Measurements from ENCODE around the gene STIM2.

STIM2 gene

DNA sequence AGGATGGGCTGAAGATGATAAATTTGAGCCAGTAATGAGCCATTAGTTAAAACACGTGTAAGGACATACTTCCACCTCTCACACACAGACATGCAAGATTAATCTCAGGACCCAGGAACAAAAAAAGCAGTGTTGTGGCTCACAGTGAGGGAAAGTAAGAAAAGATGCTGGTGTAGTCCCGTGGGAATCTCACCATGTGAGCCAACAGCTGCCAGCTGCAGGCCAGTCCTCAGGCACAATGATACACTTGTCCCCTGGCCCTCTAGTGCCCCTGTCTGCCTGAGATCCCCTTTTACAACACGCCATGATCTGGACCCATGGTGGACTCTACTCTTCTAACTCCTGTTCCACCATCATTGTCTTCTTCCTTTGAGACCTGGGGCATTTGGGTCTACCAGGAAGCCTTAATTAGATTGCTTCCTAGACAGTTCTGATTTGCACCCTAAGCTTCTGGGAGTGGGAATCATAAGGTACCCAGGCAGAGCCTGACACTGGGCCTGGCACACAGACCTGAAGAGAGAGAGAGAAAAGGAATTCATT lies 194.7 kb downstream of the STIM2 start:
- peaks cover 3 to 10% of the 10 kb centered on the region in 2 donors for H3K27me3 ChIP-seq (ENCODE audit: control insufficient read depth in 1 of 2, insufficient read depth in 2 of 2, low read length in 2 of 2)
- no peak overlapping the region for H3K4me3 ChIP-seq (ENCODE audit: low read length in 2 of 2)
- H3K9me3 ChIP-seq (ENCODE audit: control insufficient read depth in 2 of 2, low read length in 2 of 2), result no peaks in the 10 kb centered on the region
- H3K27ac ChIP-seq (ENCODE audit: low read length), result no peak overlapping the region
- H3K4me1 ChIP-seq (ENCODE audit: control insufficient read depth, insufficient read depth, low read length), result no peaks in the 10 kb centered on the region
- H3K36me3 ChIP-seq (ENCODE audit: control insufficient read depth in 2 of 2, insufficient read depth in 2 of 2, low read length in 2 of 2), result no peaks in the 10 kb centered on the region
- H3K9ac ChIP-seq (ENCODE audit: low read length in 2 of 2), result no peak overlapping the region

DNA sequence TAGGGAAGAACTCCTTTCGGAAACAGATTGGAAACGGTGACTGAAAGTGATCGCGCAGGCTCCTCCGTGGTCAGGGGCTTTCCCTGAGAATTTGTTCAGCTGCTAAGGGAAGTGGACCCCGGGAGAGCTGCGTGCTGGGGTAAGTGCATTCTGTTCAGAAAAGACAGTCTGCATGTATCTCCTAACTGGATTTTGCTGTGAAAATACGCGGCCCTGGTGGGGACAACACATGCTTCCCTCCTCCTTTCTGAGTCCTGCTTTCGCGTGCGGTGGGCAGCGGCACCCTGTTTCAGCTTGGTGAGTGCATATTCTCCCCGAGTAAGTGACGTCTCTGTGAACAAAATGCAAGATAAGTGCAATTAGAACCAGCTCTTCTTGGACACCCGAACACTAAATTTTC lies 195.6 kb downstream of the STIM2 start:
- H3K27me3 ChIP-seq (ENCODE audit: control insufficient read depth in 1 of 2, insufficient read depth in 2 of 2, low read length in 2 of 2), result peaks cover 3 to 10% of the 10 kb centered on the region in 2 donors
- no peaks in the 10 kb centered on the region for H3K4me1 ChIP-seq (ENCODE audit: control insufficient read depth, insufficient read depth, low read length)
- H3K36me3 ChIP-seq (ENCODE audit: control insufficient read depth in 2 of 2, insufficient read depth in 2 of 2, low read length in 2 of 2), result no peaks in the 10 kb centered on the region
- H3K9ac ChIP-seq (ENCODE audit: low read length in 2 of 2), result no peak overlapping the region
- H3K4me3 ChIP-seq (ENCODE audit: low read length in 2 of 2), result no peak overlapping the region
- H3K27ac ChIP-seq (ENCODE audit: low read length), result no peak overlapping the region
- H3K9me3 ChIP-seq (ENCODE audit: control insufficient read depth in 2 of 2, low read length in 2 of 2), result no peaks in the 10 kb centered on the region

DNA sequence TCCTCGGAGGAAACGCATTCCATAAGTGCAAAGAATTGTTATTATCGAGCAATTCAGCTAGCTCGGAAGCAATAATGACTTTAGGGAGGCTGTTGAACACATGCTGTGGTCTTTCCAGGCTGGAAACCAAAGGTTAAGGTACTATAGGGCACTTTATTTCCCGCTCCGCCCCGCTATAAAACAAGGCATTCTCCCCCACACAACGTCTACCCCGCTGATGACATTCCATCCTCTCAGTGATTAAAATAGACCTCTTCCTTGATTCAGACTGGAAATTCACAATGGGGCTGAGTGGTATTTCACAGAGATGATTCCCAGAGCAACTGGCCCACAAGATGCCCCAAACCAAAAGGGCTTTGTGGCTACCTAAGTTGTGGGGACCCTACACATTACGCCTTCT lies 196.4 kb downstream of the STIM2 start:
- Histone ChIP-seq H3K36me3 (ENCODE audit: control insufficient read depth in 2 of 2, insufficient read depth in 2 of 2, low read length in 2 of 2) (no peaks in the 10 kb centered on the region), H3K4me1 (ENCODE audit: control insufficient read depth, insufficient read depth, low read length) (no peaks in the 10 kb centered on the region), H3K27ac (ENCODE audit: low read length) (no peak overlapping the region), H3K27me3 (ENCODE audit: control insufficient read depth in 1 of 2, insufficient read depth in 2 of 2, low read length in 2 of 2) (peaks cover 3 to 10% of the 10 kb centered on the region in 2 donors), H3K9ac (ENCODE audit: low read length in 2 of 2) (no peak overlapping the region), H3K4me3 (ENCODE audit: low read length in 2 of 2) (no peak overlapping the region), H3K9me3 (ENCODE audit: control insufficient read depth in 2 of 2, low read length in 2 of 2) (no peaks in the 10 kb centered on the region)

DNA sequence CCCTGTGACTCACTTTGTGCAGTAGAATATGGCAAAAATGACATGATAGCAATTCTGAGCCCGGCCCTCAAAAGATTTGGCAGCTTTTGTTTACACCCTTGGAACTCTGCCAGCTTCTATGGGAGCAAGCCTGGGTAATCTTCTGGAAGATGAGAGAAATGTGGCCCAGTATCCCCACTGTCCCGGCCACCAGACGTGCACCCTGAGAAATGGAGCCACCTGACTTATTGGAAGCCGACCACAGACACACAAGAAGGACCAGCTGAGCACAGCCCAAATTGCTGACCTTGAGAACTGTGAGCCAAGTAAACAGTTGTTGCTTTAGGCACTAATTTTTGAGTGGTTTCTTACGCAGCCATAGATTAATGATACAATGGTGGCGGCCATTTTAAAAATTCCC lies 197.0 kb downstream of the STIM2 start:
- H3K9me3 ChIP-seq (ENCODE audit: control insufficient read depth in 2 of 2, low read length in 2 of 2), result no peaks in the 10 kb centered on the region
- H3K4me3 ChIP-seq (ENCODE audit: low read length in 2 of 2), result no peak overlapping the region

DNA sequence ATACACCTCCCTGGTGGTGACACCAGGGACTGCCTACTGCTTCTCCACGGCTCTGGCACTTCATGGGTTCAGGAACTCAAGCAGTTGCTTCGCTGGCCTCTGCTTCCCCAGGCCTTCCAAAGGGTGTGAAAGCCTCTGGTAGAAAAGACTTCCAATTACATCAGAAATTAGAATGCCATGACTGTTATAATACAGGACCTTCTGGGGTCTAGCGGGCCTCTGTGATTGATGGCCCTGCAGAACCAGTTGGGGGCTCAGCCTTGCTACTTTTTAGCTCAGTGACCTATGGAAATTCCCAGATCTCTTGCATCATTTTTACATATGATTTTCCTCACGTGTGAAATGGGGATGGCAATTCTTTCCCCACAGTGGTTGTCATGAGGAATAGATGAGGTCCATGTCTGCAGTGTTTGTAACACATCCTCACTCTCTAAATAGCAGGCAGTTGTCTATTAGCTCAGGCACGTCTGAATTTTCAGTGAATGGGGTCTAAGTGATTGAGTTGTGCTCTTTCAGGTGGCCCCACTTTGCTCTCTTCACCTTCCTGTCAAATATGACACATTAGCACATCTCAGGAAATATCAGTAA lies 198.3 kb downstream of the STIM2 start:
- Histone ChIP-seq H3K9me3 (ENCODE audit: control insufficient read depth in 2 of 2, low read length in 2 of 2) (no peaks in the 10 kb centered on the region), H3K27me3 (ENCODE audit: control insufficient read depth in 1 of 2, insufficient read depth in 2 of 2, low read length in 2 of 2) (peaks cover 3 to 7% of the 10 kb centered on the region in 2 donors), H3K4me3 (ENCODE audit: low read length in 2 of 2) (no peak overlapping the region), H3K9ac (ENCODE audit: low read length in 2 of 2) (no peak overlapping the region), H3K27ac (ENCODE audit: low read length) (no peak overlapping the region), H3K4me1 (ENCODE audit: control insufficient read depth, insufficient read depth, low read length) (no peaks in the 10 kb centered on the region), H3K36me3 (ENCODE audit: control insufficient read depth in 2 of 2, insufficient read depth in 2 of 2, low read length in 2 of 2) (no peaks in the 10 kb centered on the region)

More for the DNA sequence above, 197.0 kb downstream of the STIM2 start:
- Histone ChIP-seq H3K27ac (ENCODE audit: low read length) (no peak overlapping the region), H3K36me3 (ENCODE audit: control insufficient read depth in 2 of 2, insufficient read depth in 2 of 2, low read length in 2 of 2) (no peaks in the 10 kb centered on the region), H3K9ac (ENCODE audit: low read length in 2 of 2) (no peak overlapping the region), H3K4me1 (ENCODE audit: control insufficient read depth, insufficient read depth, low read length) (no peaks in the 10 kb centered on the region), H3K27me3 (ENCODE audit: control insufficient read depth in 1 of 2, insufficient read depth in 2 of 2, low read length in 2 of 2) (peaks cover 3 to 10% of the 10 kb centered on the region in 2 donors)

DNA sequence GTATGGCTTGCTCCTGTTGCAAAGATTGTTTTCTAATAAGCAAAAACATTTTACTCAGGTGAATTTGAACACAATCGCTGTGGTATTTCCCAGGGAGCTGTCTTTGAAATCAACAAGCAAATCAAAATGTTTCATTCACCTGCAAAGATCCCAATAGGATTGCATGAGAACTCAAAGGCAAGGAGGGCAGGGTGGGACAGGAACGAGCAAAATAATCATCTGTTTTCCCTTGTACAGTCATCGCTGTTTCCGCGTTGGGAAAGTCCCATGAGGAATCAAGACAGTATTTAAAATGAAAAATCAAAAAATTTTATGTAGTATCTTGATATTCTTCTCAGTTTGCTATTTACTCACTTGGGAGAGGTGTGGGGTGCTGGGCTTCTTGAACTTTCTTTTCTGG lies 198.8 kb downstream of the STIM2 start:
- Histone ChIP-seq H3K4me3 (ENCODE audit: low read length in 2 of 2) (no peak overlapping the region), H3K9ac (ENCODE audit: low read length in 2 of 2) (no peak overlapping the region), H3K9me3 (ENCODE audit: control insufficient read depth in 2 of 2, low read length in 2 of 2) (no peaks in the 10 kb centered on the region), H3K27me3 (ENCODE audit: control insufficient read depth in 1 of 2, insufficient read depth in 2 of 2, low read length in 2 of 2) (peaks cover 3 to 7% of the 10 kb centered on the region in 2 donors), H3K36me3 (ENCODE audit: control insufficient read depth in 2 of 2, insufficient read depth in 2 of 2, low read length in 2 of 2) (no peaks in the 10 kb centered on the region), H3K4me1 (ENCODE audit: control insufficient read depth, insufficient read depth, low read length) (no peaks in the 10 kb centered on the region), H3K27ac (ENCODE audit: low read length) (no peak overlapping the region)

DNA sequence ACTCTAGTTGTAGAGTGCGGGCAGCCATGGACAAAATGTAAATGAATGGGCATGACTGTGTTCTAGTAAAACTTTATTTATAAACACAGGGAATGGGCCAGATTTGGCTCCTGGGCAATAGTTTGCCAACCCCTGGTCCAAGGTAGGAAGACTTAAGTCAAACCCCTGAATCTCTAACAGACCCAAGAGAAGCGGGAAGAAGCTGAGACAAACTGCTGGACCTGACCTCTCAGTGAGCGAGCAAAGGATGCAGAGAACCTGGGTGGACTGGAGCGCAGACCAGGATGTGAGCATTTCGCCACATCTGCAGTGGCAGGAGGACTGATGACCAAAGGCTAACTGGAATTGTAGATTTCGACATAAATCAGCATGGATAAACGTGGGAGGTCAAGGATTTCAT lies 201.6 kb downstream of the STIM2 start:
- Histone ChIP-seq H3K9me3 (ENCODE audit: control insufficient read depth in 2 of 2, low read length in 2 of 2) (no peaks in the 10 kb centered on the region), H3K9ac (ENCODE audit: low read length in 2 of 2) (no peak overlapping the region)

DNA sequence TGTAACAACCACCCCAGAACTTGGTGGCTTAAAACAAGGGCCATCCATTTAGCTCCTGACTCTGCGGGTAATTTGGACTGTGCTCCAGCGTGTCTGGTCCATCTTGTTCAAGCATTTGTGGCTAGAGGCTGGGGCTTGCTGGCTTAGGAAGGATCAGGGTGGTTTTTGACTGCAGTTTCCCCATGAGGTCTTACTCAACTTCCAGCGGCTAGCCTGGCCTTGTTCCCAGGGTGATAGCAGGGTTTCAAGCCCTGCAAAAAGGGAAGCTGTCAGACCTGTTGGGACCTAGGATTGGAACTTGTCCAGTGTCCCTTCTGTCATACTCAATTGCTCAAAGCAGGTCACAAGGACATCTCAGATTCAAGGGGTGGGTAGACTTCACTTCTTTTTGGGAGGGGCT lies 205.9 kb downstream of the STIM2 start:
- Histone ChIP-seq H3K9me3 (ENCODE audit: control insufficient read depth in 2 of 2, low read length in 2 of 2) (no peaks in the 10 kb centered on the region), H3K27me3 (ENCODE audit: control insufficient read depth in 1 of 2, insufficient read depth in 2 of 2, low read length in 2 of 2) (no peaks in the 10 kb centered on the region), H3K27ac (ENCODE audit: low read length) (no peak overlapping the region), H3K36me3 (ENCODE audit: control insufficient read depth in 2 of 2, insufficient read depth in 2 of 2, low read length in 2 of 2) (no peaks in the 10 kb centered on the region), H3K4me3 (ENCODE audit: low read length in 2 of 2) (no peak overlapping the region), H3K9ac (ENCODE audit: low read length in 2 of 2) (no peak overlapping the region), H3K4me1 (ENCODE audit: control insufficient read depth, insufficient read depth, low read length) (no peaks in the 10 kb centered on the region)

More for the DNA sequence above, 201.6 kb downstream of the STIM2 start:
- no peak overlapping the region for H3K27ac ChIP-seq (ENCODE audit: low read length)
- H3K4me3 ChIP-seq (ENCODE audit: low read length in 2 of 2), result no peak overlapping the region
- peaks cover 0 to 3% of the 10 kb centered on the region in 2 donors for H3K27me3 ChIP-seq (ENCODE audit: control insufficient read depth in 1 of 2, insufficient read depth in 2 of 2, low read length in 2 of 2)
- no peaks in the 10 kb centered on the region for H3K36me3 ChIP-seq (ENCODE audit: control insufficient read depth in 2 of 2, insufficient read depth in 2 of 2, low read length in 2 of 2)
- no peaks in the 10 kb centered on the region for H3K4me1 ChIP-seq (ENCODE audit: control insufficient read depth, insufficient read depth, low read length)

DNA sequence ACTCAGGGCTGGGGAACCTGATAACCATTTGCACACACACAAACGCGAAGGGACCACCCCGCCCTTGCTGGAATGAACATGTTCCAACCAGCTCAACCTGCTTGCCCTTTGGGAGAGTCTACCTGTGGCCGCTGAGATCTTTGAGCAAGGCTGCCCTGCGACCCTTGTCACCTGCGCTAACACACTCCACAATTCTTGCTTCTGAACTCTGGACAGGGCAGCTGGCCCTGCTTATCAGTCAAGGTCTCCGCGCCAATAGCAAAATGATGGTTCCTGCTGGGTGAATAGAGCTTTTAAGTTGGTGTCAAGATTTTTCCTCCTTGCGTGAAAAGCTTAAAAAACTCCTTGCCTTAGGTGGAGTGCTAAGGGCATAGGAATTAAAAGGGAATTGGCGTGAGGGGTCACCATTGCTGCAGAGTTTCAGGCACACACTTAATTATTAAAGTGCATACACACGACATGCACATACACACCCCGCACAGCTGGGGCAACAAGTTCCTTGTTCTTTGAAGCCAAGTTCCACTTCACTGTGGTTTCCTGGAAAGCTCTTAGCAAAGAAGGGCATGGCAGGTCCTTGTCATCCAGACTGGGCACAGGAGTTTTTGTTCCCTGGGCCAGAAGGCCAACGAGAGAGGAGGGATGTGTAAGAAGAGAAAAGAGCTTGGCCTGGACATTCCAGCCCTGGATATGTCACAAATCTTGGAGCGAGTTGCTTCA lies 207.7 kb downstream of the STIM2 start:
- no peaks in the 10 kb centered on the region for H3K27me3 ChIP-seq (ENCODE audit: control insufficient read depth in 1 of 2, insufficient read depth in 2 of 2, low read length in 2 of 2)
- no peak overlapping the region for H3K9ac ChIP-seq (ENCODE audit: low read length in 2 of 2)

More for the DNA sequence above, 207.7 kb downstream of the STIM2 start:
- no peaks in the 10 kb centered on the region for H3K4me1 ChIP-seq (ENCODE audit: control insufficient read depth, insufficient read depth, low read length)
- no peak overlapping the region for H3K27ac ChIP-seq (ENCODE audit: low read length)
- no peak overlapping the region for H3K4me3 ChIP-seq (ENCODE audit: low read length in 2 of 2)
- no peaks in the 10 kb centered on the region for H3K36me3 ChIP-seq (ENCODE audit: control insufficient read depth in 2 of 2, insufficient read depth in 2 of 2, low read length in 2 of 2)
- no peaks in the 10 kb centered on the region for H3K9me3 ChIP-seq (ENCODE audit: control insufficient read depth in 2 of 2, low read length in 2 of 2)

Data from stomach smooth muscle (tissue), 2 donors.